22Rv1 (cell line): Measurements from ENCODE around the gene SLIT3.

ENCODE experiments used
- ZFX ChIP-seq: fragments of 450-650 bp; IDR thresholded peaks from 2 replicates; pipeline ENCODE4 v1.6.1; 2017; ENCODE audit warnings: antibody characterized with exemption, borderline replicate concordance
- TF ChIP-seq, protein P1 (sequence below): fragments of 450-650 bp; IDR thresholded peaks from 2 replicates; pipeline ENCODE4 v1.5.1; 2017; ENCODE audit warnings: mild to moderate bottlenecking

- TF ChIP-seq, protein P1, sequence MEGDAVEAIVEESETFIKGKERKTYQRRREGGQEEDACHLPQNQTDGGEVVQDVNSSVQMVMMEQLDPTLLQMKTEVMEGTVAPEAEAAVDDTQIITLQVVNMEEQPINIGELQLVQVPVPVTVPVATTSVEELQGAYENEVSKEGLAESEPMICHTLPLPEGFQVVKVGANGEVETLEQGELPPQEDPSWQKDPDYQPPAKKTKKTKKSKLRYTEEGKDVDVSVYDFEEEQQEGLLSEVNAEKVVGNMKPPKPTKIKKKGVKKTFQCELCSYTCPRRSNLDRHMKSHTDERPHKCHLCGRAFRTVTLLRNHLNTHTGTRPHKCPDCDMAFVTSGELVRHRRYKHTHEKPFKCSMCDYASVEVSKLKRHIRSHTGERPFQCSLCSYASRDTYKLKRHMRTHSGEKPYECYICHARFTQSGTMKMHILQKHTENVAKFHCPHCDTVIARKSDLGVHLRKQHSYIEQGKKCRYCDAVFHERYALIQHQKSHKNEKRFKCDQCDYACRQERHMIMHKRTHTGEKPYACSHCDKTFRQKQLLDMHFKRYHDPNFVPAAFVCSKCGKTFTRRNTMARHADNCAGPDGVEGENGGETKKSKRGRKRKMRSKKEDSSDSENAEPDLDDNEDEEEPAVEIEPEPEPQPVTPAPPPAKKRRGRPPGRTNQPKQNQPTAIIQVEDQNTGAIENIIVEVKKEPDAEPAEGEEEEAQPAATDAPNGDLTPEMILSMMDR: no peak
- TF ChIP-seq ZFX: no peak
Observed at GRCh38 chr5:169225830-169226356, 75.0 kb downstream of the SLIT3 start.
